Measurements from ENCODE around the gene GUCA1C. TPM values are rescaled to one million over a fixed set of nuclear protein-coding genes. Genes with fewer than 3 reads are reported as not detected.

Gene GUCA1C
- total and polyA plus RNA-seq, 2 of the 8 experiments (the other 6 are each of a cell fraction or from before 2014, with no cell fraction given) = not detected

DNA sequence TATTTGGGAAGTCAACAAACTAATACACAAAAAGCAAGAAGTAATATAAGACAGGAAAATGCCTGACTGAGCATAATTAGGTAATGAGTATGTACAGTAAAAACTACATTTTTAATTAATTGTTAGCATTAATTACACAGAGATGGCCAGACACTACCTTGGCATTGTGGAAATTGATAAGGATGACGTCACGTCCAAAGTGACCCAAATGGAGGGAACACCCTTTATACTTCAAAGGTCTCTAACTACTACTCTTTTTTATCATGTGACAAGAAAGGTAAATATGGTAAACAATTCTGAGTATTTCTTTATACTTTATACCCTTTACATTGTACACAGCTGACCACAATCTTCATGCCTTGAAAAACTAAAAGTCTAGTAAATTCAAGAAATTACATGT lies 22.4 kb upstream of the GUCA1C start (continued):
- TF ChIP-seq, protein P1, sequence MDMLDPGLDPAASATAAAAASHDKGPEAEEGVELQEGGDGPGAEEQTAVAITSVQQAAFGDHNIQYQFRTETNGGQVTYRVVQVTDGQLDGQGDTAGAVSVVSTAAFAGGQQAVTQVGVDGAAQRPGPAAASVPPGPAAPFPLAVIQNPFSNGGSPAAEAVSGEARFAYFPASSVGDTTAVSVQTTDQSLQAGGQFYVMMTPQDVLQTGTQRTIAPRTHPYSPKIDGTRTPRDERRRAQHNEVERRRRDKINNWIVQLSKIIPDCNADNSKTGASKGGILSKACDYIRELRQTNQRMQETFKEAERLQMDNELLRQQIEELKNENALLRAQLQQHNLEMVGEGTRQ (IDR thresholded peaks at IDR 0.05; ENCODE audit: low read length) = no peak
